SU-DHL-6 (cell line): ENCODE results near the gene RAB10.

Experiments used
- CTCF ChIP-seq: fragments of 200-600 bp; sonication (generic); IDR thresholded peaks from one replicate; pipeline ENCODE4 v1.5.1; 2017; ENCODE audit warnings: antibody characterized with exemption, mild to moderate bottlenecking, low read length, moderate library complexity; ENCODE audit not compliant: insufficient read depth, poor library complexity, severe bottlenecking
- EZH2phosphoT487 ChIP-seq: fragments of 200-600 bp; sonication (generic), shearing (Covaris generic); conservative IDR thresholded peaks from 2 replicates; pipeline ENCODE4 v1.6.1; 2018; ENCODE audit warnings: mild to moderate bottlenecking, antibody characterized with exemption, low read length, moderate library complexity, mixed read lengths

- TF ChIP-seq CTCF (no peak), EZH2phosphoT487 (no peak)
Observed at GRCh38 chr2:26086779-26087178, 52.9 kb downstream of the RAB10 start.
